ENCODE data around the gene ZBTB7C. TPM values are rescaled to one million over a fixed set of nuclear protein-coding genes. Genes with fewer than 3 reads are reported as not detected.

ZBTB7C gene
- polyA plus RNA-seq, 3 donors: 12.6 to 14.7 (median 13.9) TPM

GRCh38 chr18:48330016-48330991 is 78.9 kb downstream of the ZBTB7C start:
- no peak for DNase-seq (ENCODE audit: low read depth in 3 of 3, low spot score in 2 of 3)

- no peak for DNase-seq (ENCODE audit: low read depth in 3 of 3, low spot score in 2 of 3)
These were observed 80.5 kb downstream of the ZBTB7C start for GRCh38 chr18:48328473-48329210.

- DNase-seq (ENCODE audit: low read depth in 3 of 3, low spot score in 2 of 3): no peak
These were observed 82.1 kb downstream of the ZBTB7C start for GRCh38 chr18:48326901-48327675.

- DNase-seq (ENCODE audit: low read depth in 3 of 3, low spot score in 2 of 3): no peak
These were observed 84.0 kb downstream of the ZBTB7C start for GRCh38 chr18:48325115-48325665.

GRCh38 chr18:48324651-48325050 is 84.5 kb downstream of the ZBTB7C start:
- no peak for DNase-seq (ENCODE audit: low read depth in 3 of 3, low spot score in 2 of 3)

- DNase-seq (ENCODE audit: low read depth in 3 of 3, low spot score in 2 of 3): no peak
These were observed 86.0 kb downstream of the ZBTB7C start for GRCh38 chr18:48323151-48323550.

- DNase-seq (ENCODE audit: low read depth in 3 of 3, low spot score in 2 of 3): no peak
These were observed 87.6 kb downstream of the ZBTB7C start for GRCh38 chr18:48321536-48321935.

- DNase-seq (ENCODE audit: low read depth in 3 of 3, low spot score in 2 of 3): no peak
These were observed 88.1 kb downstream of the ZBTB7C start for GRCh38 chr18:48321121-48321520.

GRCh38 chr18:48320639-48320945 is 88.6 kb downstream of the ZBTB7C start:
- no peak for DNase-seq (ENCODE audit: low read depth in 3 of 3, low spot score in 2 of 3)

- DNase-seq (ENCODE audit: low read depth in 3 of 3, low spot score in 2 of 3): no peak
These were observed 89.2 kb downstream of the ZBTB7C start for GRCh38 chr18:48319801-48320638.

- DNase-seq (ENCODE audit: low read depth in 3 of 3, low spot score in 2 of 3): no peak
These were observed 90.7 kb downstream of the ZBTB7C start for GRCh38 chr18:48318436-48318835.

- DNase-seq (ENCODE audit: low read depth in 3 of 3, low spot score in 2 of 3): no peak
These were observed 91.3 kb downstream of the ZBTB7C start for GRCh38 chr18:48317781-48318381.

- no peak for DNase-seq (ENCODE audit: low read depth in 3 of 3, low spot score in 2 of 3)
These were observed 93.0 kb downstream of the ZBTB7C start for GRCh38 chr18:48316177-48316576.

GRCh38 chr18:48314690-48315089 is 94.5 kb downstream of the ZBTB7C start:
- DNase-seq (ENCODE audit: low read depth in 3 of 3, low spot score in 2 of 3): no peak

- no peak for DNase-seq (ENCODE audit: low read depth in 3 of 3, low spot score in 2 of 3)
These were observed 95.4 kb downstream of the ZBTB7C start for GRCh38 chr18:48313792-48314191.

GRCh38 chr18:48312066-48312465 is 97.1 kb downstream of the ZBTB7C start:
- DNase-seq (ENCODE audit: low read depth in 3 of 3, low spot score in 2 of 3): no peak

GRCh38 chr18:48310999-48311398 is 98.2 kb downstream of the ZBTB7C start:
- no peak for DNase-seq (ENCODE audit: low read depth in 3 of 3, low spot score in 2 of 3)

- no peak for DNase-seq (ENCODE audit: low read depth in 3 of 3, low spot score in 2 of 3)
These were observed 98.8 kb downstream of the ZBTB7C start for GRCh38 chr18:48310353-48310752.

- DNase-seq (ENCODE audit: low read depth in 3 of 3, low spot score in 2 of 3): no peak
These were observed 100.2 kb downstream of the ZBTB7C start for GRCh38 chr18:48308755-48309575.

Data from right renal cortex interstitium (tissue), 3 donors.